Mammary epithelial cell (primary cell): ENCODE measurements around the gene NODAL.

Experiments
- EZH2 ChIP-seq: IDR thresholded peaks from 2 replicates; pipeline ENCODE4 v1.6.1; 2012; ENCODE audit warnings: low read length, inconsistent platforms, borderline replicate concordance
- TF ChIP-seq, protein P1 (sequence below), 2 donors: IDR thresholded peaks in 1 of 2; conservative IDR thresholded peaks in 1 of 2; 2 replicates each; pipeline ENCODE4 v1.5.1; 2011 to 2012; ENCODE audit warnings: inconsistent platforms in 2 of 2, low read length in 2 of 2, mild to moderate bottlenecking in 2 of 2, control low read depth in 1 of 2, low read depth in 1 of 2; ENCODE audit not compliant: insufficient read depth in 1 of 2; ENCODE audit errors: extremely low read depth in 1 of 2

- TF ChIP-seq, protein P1, sequence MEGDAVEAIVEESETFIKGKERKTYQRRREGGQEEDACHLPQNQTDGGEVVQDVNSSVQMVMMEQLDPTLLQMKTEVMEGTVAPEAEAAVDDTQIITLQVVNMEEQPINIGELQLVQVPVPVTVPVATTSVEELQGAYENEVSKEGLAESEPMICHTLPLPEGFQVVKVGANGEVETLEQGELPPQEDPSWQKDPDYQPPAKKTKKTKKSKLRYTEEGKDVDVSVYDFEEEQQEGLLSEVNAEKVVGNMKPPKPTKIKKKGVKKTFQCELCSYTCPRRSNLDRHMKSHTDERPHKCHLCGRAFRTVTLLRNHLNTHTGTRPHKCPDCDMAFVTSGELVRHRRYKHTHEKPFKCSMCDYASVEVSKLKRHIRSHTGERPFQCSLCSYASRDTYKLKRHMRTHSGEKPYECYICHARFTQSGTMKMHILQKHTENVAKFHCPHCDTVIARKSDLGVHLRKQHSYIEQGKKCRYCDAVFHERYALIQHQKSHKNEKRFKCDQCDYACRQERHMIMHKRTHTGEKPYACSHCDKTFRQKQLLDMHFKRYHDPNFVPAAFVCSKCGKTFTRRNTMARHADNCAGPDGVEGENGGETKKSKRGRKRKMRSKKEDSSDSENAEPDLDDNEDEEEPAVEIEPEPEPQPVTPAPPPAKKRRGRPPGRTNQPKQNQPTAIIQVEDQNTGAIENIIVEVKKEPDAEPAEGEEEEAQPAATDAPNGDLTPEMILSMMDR (conservative IDR thresholded peaks at IDR 0.05 in 1 of 2, IDR thresholded peaks at IDR 0.05 in 1 of 2; ENCODE audit: extremely low read depth in 1 of 2, insufficient read depth in 1 of 2, low read depth in 1 of 2, low read length in 2 of 2), result no peak
- TF ChIP-seq EZH2, result no peak
Measured at GRCh38 chr10:70424320-70424719, 17.2 kb downstream of the NODAL start.
